Stimulated activated naive CD4-positive, alpha-beta T cell (primary cell): Measurements from ENCODE around the gene NNT.
"Not testable (repeated sequence)": the region's sequence is repeated elsewhere in the genome, so short reads cannot be mapped to it uniquely, and the experiment has no call there.

ENCODE experiments used
- DNase-seq, 6 experiments: peaks; one replicate each; lab custom pipeline; 2025; lab: John Stamatoyannopoulos, UW

NNT gene

DNA sequence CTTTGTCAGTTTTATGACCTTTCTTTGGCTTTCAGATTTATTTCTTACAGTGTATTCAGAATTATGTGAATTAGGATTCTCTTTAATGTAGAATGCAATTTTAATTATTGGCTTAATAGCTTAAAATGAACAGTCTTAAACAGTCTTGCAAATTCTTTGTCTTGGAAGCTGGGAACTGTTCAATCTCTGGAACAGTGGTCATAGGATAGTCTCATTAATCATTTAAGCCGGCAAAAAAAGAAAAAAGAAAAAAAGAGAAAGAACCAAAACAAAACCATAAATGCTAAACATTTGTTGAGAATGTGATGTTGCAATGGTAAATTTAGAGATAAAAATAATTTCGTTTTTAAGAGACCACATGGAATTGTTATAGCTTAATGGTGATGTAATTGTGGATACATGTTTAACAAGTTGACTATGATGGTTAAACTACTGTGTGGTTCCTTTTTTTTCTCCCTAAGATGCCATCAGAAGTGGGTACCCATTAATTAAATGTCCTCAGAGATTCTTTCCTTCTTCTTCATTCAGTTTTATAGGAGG lies 61.6 kb downstream of the NNT start:
- no peak for DNase-seq

DNA sequence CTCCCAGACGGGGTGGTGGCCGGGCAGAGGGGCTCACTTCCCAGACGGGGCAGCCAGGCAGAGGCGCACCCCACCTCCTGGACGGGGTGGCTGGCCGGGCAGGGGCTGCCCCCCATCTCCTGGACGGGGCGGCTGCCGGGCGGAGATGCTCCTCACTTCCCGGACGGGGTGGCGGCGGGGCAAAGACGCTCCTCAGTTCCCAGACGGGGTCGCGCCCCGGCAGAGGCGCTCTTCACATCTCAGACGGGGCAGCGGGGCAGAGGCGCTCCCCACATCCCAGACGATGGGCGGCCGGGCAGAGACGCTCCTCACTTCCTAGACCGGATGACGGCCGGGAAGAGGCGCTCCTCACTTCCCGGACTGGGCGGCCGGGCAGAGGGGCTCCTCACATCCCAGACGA lies 62.8 kb downstream of the NNT start:
- DNase-seq, result not testable (repeated sequence)

DNA sequence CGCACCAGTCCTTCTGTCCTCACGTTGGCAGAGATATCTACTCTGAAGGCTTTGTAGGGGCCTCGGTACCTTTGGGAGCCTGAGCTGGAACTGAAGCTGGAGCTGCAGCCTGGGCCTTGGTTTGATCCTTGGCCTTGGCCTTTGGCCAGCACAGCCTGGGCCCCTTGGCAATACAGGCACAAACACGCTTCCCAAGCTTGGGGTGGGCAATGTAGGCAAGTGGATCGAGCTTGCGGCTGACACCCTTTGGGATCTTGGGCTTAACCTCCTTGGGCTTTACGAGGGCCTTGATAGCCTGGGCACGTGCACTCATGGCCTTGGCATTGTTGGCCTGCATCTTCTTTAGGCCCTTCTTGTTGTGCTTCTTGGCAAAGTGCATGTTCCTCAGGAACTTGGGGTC lies 63.7 kb downstream of the NNT start:
- not testable (repeated sequence) for DNase-seq

DNA sequence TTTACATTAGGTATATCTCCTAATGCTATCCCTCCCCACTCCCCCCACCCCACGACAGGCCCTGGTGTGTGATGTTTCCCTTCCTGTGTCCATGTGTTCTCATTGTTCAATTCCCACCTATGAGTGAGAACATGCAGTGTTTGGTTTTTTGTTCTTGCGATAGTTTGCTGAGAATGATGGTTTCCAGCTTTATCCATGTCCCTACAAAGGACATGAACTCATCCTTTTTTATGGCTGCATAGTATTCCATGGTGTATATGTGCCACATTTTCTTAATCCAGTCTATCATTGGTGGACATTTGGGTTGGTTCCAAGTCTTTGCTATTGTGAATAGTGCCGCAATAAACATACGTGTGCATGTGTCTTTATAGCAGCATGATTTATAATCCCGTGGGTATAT lies 64.4 kb downstream of the NNT start:
- not testable (repeated sequence) for DNase-seq

DNA sequence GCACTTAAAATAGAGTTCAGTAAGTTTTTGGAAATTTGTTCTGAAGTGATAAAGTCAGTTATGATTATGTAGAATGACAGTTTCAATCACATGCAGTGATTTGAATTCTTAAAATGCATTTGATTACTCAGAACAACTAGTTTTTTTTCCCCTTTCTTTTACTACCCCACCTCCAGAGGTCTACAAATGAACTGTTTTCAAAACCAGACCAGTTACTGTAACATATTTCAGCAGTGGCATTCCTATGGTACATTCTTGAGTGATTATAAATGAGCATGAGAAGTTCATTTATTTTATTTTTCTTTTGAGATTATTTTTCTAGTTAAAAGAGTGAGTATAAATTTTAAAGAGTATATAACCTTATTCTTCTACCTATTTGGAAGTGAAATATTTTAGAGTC lies 71.6 kb downstream of the NNT start:
- no peak for DNase-seq

DNA sequence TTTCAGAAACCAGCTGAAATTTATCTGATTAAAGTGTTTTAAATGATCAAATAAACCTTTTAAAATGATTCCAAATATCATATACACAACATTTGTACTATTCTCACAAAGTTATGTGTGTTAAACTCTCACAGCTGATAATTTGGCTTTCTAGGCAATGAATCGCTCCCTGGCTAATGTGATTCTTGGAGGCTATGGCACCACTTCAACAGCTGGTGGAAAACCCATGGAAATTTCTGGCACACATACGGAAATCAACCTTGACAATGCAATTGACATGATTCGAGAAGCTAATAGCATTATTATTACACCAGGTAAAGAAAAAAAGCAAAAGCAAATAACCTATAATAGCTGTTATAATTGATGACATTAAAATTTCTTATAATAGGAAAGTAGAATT lies 72.4 kb downstream of the NNT start:
- no peak for DNase-seq

DNA sequence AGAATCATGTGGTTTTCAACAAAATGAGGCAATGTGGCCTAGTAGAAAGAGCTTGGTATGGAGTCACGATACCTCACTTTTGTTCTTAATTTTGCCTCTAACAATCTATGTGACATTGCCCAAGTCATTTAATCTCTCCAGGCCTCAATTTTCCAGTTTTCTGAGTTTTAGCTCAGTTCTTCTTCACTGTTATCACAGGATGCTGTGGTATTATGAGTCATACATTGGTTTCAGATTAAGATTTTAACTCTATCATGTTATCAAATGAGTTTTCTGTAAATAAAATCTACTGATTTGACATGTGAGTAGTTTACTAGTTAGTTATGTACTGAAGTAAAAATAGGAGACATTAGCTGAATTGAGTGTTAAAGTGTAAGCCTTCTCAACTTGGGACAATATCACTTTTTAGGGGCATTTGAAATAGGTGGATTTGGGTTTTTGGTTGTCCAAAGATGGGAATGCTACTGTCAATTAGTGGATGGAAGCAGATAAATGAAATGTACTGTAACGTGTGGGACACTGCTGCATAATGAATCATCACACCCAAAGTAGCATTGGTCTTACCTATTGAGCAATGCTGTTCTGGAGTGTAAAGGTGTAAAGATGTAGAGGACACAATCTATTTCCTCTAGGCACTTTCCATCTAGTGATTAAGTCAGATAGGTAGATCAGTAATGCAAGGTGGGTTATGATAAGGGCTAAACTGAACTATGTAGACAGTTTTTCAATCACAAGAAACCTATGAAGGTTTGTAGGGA lies 73.3 kb downstream of the NNT start:
- no peak for DNase-seq

DNA sequence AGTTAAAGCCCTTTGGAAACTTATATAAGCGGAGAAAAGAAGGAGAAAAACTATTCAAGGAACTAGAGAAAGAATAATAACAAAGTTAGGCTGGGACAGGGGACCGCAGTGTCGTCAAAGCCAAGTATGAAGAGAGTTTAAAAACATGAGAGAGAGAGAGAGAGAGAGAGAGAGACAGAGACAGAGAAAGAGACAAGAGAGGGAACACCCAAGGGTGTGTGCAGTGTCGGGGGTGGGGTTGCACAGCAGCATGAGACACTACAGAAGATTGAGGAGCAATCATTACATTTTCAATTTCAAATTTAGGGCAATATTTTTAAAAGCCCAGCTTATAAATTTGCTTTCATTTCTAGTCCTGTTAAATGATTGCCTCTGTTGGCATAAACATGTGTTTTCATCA lies 74.3 kb downstream of the NNT start:
- no peak for DNase-seq

DNA sequence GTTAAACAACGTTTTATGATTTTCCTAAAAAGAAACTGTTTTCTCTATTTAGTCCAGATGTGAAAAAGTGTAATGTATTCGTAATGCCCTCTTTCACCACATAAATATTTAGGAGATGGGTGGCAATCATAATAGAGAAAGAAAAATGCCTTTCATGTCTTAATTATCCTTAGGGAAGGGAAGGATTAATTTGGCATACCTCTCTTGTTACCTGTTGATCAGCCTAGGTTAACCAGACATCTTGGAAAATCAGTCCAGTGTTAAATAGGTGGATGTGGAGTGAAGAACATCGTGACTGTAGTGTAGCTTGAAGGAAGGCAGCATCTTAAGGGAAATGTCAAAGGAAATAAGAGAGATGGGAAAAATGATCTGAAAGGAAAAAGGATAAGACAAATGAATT lies 76.2 kb downstream of the NNT start:
- DNase-seq, result no peak

DNA sequence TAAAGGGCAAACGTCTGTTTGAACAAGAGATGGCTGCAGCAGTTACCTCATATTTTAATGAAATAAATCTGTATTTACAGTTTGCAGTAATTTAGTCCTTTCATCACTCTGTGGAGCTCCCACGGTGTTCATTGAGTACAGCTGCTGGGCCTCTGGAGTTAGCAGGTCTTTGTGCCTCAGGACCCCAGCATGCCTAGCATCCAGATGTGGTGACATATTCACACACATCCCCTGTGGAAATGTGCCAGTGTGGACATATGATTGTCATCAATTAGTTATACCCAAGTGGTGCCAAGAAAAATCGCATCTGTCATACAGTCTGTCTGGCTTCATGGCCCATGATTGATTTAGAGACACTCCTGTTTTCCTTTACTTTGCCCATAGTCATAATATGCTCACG lies 77.3 kb downstream of the NNT start:
- no peak for DNase-seq

DNA sequence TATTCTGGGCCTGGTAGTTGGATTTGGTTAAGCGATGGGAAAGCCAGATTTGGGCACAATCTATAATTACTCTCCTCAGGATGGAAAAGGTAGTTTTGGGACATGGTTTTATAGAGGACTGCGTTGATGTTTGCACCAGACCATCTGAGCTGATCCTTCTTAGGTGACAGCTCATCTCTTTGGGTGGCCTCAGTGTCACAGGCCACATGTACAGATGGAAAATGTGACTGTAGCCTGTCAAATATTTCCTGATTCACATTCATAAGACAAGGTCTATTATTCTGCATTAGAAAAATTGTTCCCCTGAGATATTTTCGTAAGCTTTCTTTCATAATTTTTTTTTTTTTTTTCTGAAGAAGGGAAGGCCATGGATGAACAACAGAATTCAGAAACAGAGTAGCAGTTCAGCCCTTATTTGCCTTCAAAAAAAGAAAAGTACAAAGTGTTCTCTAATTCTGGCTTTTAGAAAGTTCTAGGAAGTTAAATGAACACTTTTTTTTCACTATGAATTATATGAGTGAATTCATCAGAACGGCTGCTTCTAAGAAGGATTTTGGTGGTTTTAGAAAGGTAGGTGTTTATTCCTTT lies 81.0 kb downstream of the NNT start:
- no peak for DNase-seq

DNA sequence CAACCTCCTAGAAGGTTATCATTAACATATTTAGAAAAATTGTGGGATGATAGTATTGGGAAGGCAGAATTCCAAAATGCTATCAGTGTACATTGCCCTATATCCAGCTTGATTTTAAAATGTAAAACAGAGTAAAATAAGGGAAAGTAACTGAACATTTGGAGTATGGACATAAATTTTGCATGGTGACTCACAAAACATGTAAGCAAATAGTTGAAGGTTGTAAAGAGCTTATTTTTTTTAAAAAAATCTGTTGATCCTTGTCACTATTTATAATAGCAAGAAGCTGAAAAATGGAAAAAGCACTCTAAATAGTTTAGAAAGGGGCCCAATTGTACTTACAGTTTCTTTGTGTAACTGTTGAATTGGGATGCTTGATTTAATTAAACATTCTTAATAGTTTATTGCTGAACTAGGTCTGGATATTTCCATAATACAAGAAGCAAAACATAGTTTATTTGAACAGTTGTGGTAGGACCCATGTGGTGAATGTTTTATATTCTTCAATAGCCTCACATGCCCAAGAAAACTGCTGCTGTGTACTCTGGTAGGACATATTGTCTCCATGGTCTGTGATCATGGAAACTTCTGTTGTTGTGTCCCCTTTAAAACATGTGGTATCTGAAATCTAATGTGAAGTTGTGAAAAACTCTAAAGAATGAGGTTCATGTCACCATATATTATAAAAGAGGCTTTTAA lies 82.4 kb downstream of the NNT start:
- DNase-seq, result no peak

DNA sequence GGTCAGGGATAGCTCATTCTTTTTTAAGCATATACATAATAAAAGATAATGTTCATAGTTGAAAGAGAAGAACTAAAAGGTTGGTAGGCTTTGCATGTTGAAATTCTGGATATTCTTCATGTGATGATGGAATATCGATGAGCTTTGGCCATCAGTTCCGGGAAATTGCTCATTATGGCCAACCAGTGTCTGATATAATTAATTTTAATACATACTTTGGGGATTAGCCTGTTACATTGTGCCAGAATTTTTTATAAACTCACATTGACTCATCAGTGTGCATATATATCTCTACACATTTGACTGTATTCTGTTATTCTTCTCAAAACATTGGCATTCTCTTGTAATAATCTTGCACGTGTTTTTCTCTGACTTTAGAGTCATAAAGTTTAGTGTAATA lies 84.3 kb downstream of the NNT start:
- DNase-seq, result no peak

DNA sequence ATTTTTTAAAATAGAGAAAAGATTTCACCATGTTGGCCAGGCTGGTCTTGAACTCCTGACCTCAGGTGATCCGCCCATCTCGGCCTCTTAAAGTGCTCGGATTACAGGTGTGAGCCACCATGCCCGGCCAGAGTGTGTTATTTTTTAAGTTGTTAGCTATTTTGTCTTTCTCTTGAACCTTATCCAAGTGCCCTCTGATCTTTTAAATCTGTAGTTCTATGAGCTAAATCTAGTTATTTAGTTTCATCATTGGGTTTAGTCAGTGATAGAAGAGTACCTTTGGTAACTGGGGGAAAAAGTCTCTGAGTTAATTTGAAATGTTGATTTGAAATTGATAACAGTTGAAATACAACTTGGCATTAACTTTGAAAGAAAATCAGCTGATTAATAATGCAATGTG lies 88.3 kb downstream of the NNT start:
- DNase-seq, result no peak

DNA sequence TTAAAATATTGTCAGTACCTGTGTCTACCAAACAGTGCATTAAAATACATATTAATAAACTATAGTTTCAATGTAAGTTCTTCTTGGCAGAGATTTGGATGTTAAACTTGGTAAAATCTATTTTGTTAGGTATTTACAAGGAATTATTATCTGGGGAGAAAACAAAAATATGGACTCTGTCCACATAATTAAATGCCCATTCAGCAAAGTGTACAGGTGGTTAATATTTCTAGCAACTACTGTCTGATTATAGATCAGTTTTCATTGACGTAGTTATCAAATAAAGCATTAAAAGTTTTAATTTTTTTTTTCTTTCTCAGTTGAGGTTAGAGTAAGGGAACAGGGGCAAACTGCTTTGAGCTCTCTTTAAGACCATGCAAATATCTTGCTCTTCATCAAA lies 88.9 kb downstream of the NNT start:
- DNase-seq, result no peak

DNA sequence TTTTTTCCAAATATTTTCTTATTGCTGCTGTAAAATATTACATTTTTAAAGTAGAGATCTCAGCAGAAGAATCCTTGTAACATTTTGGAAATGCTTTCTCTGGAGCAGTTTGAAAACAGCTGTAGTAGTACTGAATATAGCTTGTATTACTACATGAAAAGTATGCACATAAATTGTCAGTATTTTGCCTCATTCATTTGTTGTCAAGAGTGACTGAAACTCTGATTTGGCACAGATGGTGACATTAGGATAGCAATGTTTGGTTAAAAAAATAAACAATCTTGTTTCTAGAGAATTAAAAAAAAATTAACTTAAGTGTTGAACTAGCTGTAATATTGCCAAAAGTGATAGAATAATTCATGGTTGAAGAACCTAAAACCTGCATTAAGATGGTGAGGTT lies 90.4 kb downstream of the NNT start:
- DNase-seq, result no peak

DNA sequence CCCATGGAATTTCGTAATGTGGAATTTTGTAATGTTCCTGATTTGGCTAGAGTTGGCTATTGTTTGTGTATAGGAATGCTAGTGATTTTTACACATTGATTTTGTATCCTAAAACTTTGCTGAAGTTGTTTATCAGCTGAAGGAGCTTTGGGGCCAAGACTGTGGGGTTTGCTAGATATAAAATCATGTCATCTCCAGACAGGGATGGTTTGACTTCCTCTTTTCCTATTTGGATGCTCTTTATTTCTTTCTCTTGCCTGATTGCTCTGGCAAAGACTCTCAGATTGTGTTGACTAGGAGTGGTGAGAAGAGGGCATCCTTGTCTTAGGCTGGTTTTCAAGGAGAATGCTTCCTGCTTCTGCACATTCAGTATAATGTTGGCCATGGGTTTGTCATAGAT lies 91.0 kb downstream of the NNT start:
- no peak for DNase-seq

DNA sequence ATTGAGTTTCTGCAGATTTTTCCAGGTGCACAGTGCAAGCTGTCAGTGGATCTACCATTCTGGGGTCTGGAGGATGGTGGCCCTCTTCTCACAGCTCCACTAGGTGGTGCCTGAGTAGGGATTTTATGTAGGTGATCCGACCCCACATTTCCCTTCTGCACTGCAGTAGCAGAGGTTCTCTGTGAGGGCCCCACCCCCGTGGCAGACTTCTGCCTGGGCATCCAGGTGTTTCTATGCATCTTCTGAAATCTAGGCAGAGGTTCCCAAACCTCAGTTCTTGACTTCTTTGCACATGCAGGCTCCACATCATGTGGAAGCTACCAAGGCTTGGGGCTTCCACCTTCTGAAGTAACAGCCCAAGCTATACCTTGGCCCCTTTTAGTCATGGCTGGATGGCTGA lies 93.5 kb downstream of the NNT start:
- not testable (repeated sequence) for DNase-seq

DNA sequence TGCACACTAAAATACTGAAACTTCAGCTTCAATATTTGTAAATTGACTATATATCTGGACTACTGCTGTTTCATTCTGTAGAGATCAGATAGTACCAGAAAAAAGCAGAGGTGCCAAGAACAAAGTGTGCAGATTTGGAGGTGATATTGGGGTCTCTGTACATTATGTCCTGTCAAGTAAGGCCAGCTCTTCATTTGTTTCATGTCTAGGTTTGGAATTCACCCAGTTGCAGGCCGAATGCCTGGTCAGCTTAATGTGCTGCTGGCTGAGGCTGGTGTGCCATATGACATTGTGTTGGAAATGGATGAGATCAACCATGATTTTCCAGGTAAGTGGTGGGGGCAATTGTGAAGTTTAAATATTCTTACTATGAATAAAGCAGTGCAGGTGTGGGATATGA lies 96.9 kb downstream of the NNT start:
- DNase-seq, result no peak

DNA sequence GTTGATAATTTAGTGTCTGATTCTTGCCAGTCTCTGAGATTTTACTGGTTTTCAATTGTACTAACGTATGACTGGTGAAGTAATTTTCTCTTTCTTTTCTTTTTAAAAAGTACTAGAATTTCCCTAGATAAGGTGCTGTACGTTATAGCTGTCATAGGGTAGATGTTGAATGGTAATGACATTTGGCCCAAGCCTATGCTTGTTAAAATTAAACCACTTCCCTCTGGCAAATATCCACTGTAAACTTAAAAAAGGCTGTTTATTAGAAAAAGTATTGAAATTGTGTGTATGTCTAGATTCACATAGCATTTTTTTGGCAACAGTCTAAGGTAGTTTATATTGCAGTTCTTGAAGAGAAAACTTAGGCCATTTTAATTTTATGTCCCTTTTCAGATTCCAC lies 97.6 kb downstream of the NNT start:
- no peak for DNase-seq

DNA sequence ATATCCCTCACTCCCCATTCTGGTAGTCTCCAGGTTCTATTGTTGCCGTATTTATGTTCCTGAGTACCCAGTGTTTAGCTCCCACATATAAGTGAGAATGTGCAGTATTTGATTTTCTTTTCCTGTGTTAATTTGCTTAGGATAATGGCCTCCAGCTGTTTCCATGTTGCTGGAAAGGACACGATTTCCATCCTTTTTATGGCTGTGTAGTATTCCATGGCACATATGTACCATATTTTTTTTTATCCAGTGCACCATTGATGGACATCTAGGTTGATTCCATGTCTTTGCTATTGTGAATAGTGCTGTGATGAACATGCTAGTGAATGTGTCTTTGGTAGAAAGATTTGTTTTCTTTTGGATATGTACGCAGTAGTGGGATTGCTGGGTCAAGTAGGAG lies 98.2 kb downstream of the NNT start:
- no peak for DNase-seq

DNA sequence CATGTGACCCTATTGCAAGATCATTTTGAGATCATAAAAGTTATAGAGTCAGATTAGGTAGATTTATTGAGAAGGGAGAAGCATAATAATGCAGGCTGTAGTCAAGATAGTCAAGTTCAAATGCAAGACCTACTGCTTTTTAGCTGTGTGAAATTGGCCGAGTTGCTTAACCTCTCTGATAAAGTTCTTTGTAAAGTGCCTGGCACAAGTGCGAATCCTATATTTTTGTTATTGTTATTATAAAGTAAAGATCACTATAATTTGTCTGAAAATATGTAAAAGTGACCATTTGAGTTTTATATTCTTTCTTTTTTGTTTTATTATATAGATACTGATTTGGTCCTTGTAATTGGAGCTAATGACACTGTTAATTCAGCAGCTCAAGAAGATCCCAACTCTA lies 99.3 kb downstream of the NNT start:
- no peak for DNase-seq

DNA sequence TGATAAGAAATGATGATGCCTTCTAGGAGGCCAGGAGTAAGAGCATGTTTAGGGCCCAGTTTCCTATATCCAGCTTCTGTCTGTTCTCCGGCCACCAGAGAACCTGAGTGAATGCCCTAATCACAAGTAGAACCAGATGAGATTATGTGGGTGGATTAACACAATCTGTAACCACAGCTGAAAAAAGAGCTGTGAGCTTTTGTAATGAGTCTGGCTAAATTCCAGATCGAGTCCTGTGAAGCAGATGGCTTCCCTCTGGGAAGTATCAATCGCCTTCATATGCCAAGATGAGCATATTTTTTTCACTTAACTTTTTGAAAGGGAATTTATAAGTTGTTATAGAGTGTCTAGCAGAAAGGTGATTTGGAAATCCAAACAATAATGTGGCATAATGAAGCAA lies 99.8 kb downstream of the NNT start:
- DNase-seq, result no peak
